WI38 (cell line): ENCODE measurements around the gene MCOLN1.

ENCODE experiments used
- H3K4me3 ChIP-seq: 2 replicates; pipeline ENCODE4 v1.5.1; 2011; ENCODE audit warnings: low read depth, mild to moderate bottlenecking, control low read depth, low read length
- CTCF ChIP-seq: IDR thresholded peaks from 2 replicates; pipeline ENCODE4 v1.5.1; 2012; ENCODE audit warnings: low read depth, mild to moderate bottlenecking, control low read depth, low read length

MCOLN1 gene

DNA sequence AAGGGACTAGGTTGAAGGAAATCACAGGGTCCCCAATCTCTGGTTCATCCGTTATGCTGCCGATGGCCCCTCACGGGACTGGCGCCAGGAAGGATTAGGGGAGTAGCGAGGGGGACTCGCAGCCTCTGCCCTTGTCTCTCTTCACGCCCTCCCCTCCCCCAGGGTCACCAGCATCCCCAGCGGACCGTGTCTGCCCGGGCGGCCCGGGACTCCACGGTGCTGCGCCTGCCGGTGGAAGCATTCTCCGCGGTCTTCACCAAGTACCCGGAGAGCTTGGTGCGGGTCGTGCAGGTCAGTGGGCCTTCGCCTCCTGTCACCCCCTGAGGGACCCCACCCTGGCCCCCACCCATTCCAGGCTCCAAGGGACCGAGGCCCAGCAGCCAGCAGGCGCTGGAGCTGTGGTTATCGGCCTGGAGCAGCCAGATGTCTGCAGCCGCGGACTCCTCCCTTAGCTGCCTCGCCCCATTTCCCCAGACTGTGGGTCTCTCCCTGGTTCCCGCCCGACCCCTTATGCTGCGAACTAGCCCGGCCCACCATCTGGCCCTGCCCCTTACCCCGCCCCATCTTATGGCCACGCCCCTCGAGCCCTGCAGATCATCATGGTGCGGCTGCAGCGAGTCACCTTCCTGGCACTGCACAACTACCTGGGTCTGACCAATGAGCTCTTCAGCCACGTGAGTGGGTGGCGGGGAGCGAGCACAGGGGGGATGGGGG lies 18.5 kb downstream of the MCOLN1 start:
- H3K4me3 ChIP-seq: no peak overlapping the region
- no peak for TF ChIP-seq CTCF

DNA sequence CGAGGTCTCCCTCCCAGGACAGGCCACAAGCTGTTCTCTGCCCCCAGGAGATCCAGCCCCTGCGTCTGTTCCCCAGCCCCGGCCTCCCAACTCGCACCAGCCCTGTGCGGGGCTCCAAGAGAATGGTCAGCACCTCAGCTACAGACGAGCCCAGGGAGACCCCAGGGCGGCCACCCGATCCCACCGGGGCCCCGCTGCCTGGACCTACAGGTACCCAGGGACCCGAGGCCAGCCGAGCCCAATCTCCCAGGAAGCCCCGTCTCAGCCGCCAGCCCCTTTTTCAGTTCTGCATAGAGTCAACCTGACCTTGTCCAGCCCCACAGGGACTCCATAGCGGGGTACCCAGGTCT lies 19.0 kb downstream of the MCOLN1 start:
- TF ChIP-seq CTCF: no peak
- H3K4me3 ChIP-seq: no peak overlapping the region

GRCh38 chr19:7541828-7542443 lies 19.5 kb downstream of the MCOLN1 start:
- no peak overlapping the region for H3K4me3 ChIP-seq
- TF ChIP-seq CTCF: no peak

GRCh38 chr19:7542556-7543348 lies 20.3 kb downstream of the MCOLN1 start:
- H3K4me3 ChIP-seq: no peak overlapping the region
- no peak for TF ChIP-seq CTCF

- TF ChIP-seq CTCF: no peak
- H3K4me3 ChIP-seq: no peak overlapping the region
Measured at GRCh38 chr19:7544626-7545025, 22.2 kb downstream of the MCOLN1 start.

DNA sequence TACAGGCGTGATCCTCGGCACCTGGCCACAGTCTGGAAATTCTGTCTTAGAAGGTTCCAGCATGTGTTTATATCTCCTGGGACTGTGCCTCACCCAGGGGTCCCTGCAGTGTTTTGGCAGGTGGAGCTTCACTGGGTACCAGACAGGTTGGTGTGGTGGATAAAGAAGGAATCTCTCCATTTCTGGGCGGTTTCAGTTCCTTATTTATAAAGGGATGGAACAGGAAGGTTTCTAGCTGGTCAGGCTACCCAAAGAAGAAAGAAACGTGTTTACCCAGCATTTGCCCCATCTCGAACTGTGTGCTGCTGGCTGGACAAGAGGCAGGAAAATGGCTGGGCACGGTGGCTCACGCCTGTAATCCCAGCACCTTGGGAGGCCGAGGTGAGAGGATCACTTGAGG lies 22.9 kb downstream of the MCOLN1 start:
- H3K4me3 ChIP-seq: no peak overlapping the region
- TF ChIP-seq CTCF: no peak

DNA sequence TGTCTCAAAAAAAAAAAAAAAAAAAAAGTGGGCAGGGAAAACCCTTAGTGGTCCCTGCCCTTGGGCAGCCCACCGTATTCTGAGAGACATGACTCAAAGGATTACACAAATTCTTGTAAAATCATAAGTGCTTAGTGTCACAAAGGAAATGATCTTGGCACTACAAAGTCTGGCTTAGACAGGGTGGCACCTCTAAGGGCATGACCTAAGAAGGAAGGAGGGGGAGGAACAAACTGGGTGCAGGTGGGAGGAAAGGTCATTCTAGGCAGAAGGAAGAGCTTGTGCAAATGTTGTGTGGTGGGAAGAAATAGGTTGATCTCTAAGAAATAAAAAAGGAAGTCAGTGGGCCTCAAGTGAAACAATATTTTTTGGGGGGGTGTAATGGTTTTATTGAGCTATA lies 23.5 kb downstream of the MCOLN1 start:
- H3K4me3 ChIP-seq: no peak overlapping the region
- TF ChIP-seq CTCF: no peak
